ENCODE data around the gene ELMO1.

The ELMO1 gene

DNA sequence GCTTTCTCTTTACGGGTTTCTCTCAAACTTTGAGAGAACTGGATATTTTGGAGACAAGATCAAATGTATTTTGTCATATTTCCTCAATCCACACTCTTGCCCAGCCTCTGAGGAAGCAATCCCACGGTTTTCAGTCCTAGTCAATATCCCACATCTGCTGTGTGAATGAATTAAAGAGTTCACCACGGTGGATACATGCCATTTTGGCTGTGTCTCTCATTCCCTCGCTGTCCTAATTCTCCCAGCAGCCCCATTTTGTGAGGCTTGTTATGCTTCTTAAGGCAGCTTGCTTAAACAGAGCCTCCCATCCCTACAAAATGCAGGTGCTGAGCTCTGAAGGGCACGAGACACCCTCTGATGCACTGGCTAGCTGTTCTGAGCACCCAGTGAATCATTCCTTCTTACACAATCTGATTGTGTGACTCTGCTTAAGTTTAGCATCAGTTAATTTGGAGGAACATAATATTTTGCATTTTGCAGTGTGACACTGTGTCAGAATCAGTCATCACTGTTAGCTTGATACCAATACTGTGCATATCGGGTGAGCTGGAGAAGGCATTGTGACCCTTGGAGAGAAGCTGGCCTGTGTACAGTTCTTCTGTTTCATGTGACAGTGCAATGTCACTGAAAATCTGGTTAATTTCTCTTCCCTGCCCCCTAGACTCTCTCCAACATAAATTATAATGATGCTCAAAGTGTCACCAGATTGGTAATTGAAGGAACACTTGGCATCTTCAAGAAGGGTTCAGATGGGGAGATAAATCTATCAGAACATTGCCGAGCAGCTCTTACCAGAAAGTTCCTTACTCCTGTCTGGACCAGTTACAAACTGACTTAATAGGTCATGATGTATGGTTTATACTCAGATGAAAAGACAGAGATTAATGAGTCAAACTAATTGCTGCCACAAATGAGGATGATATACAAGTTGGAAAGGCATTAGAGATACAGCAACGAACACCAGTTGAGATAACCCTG, 620.6 kb downstream of the ELMO1 start:
- DNase-seq (ENCODE audit: low read depth in 2 of 2): no peak

DNA sequence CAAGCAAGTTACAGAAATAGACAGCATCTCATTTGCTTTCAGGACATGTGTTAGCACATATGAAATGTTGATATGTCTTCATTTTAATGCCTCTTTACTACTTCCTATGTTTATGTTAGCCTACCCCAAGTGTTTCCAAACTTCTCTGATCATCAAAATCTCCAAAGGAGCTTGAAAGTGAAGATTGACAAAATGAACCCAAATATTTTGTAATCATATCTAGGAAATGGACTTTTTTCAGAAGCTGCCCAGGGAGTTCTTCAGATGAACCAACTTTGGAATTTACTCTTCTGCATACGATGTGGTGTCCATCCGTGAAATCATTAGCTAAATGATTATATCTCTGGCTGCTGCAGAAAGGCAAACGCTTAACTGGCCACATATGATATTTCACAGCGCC, 623.2 kb downstream of the ELMO1 start:
- no peak for DNase-seq (ENCODE audit: low read depth in 2 of 2)

- DNase-seq (ENCODE audit: low read depth in 2 of 2): no peak
Measured at GRCh38 chr7:36823353-36823752, 625.3 kb downstream of the ELMO1 start.

GRCh38 chr7:36821617-36822016, 627.0 kb downstream of the ELMO1 start:
- DNase-seq (ENCODE audit: low read depth in 2 of 2): no peak

DNA sequence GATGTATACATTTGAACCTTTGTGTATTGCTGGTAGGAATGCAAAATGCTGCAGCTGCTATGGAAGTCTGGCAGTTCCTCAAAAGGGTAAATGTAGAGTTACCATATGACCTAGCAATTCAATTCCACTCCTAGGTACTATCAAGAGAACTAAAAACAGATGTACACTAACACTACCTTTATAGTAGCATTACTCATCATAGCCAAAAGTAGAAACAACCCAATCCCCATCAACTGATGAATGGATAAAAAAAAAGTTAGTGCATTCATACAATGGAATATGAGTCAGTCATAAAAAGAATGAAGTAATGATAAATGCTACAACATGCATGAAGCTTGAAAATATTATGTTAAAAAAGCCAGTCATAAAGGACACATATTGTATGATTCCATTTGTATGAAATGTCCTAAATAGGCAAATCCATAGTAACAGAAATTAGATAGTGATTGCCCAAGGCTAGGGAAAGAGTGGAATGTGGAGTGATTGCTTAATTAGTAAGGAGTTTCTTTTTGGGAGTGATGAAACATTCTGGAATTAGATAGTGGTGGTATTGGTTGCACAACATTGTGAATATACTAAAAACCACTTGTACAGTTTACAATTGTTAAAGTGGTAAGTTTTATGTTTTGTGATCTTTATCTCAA, 628.0 kb downstream of the ELMO1 start:
- DNase-seq (ENCODE audit: low read depth in 2 of 2): no peak

DNA sequence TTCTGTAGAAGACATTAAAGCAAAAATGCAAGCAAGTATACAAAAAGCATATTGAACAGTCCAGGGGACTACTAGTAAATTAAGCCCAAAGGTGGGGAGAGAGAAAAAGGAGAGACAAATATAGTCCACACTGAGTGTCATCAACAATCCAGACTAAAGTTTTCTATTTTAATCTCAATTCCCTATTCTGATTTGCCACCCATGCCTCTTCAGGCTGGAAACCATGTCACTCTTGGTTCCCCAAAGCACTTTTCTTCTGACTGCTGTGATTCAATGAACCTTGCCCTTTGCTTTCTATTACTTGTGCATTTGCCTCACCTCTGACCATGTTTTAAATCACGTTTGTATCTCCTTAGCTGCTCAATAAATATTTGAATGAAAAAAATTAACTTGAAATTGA, 629.0 kb downstream of the ELMO1 start:
- no peak for DNase-seq (ENCODE audit: low read depth in 2 of 2)

DNA sequence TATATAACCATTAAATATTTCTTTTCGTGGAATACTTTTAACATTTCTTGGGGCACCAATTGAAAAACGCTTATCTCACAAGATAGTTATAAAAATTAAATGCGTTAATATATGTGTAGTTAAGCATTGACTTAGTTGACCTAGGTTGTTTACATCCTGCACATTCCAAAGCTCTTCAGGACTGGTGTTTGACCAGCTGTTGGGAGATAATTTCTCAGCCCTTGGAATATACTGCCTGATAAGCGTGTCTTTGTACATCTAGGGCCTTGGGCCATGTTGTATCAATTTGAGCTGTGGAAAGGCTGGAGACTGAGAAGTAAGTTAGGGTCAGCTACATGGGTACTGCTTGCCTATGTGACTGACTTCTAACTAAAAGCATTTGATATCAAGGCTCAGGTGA, 634.4 kb downstream of the ELMO1 start:
- no peak for DNase-seq (ENCODE audit: low read depth in 2 of 2)

DNA sequence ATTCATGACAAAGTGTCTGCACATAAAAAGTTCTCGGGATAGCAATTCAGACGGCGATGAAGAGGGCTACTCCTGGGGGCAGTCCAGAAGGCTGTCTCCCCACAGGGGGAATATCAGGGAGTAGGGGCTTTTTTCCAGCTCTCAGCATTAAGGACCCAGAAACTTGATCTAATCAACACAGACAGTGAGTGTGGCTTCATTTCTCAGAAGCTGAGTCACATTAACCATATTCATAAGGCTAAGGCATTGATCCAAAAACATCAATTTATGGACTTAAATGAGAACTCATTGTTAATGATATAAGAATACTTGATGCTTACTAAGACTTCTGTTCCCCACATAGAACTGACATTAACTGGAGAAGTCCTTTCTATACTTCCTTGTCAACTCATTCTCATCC, 636.9 kb downstream of the ELMO1 start:
- DNase-seq (ENCODE audit: low read depth in 2 of 2): no peak

GRCh38 chr7:36810489-36810888, 638.2 kb downstream of the ELMO1 start:
- no peak for DNase-seq (ENCODE audit: low read depth in 2 of 2)

DNA sequence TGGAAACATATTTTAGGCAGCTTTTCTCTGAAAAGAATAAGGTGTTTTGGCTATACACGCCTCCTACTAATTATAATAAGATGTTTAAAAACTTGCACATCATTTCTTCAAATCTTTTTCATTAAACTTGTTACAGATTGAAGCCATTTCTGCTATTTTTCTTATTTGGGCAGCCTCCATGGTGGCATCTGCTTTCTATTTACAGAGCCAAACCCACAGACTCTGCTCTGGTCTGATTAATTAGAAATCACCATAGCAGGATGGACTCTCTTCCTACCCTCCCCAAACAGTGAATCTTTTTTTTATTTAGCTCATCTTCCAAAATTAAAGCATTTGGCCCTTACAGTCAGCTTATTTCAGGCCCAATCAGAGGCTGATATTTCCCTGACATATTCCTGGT, 638.6 kb downstream of the ELMO1 start:
- no peak for DNase-seq (ENCODE audit: low read depth in 2 of 2)

DNA sequence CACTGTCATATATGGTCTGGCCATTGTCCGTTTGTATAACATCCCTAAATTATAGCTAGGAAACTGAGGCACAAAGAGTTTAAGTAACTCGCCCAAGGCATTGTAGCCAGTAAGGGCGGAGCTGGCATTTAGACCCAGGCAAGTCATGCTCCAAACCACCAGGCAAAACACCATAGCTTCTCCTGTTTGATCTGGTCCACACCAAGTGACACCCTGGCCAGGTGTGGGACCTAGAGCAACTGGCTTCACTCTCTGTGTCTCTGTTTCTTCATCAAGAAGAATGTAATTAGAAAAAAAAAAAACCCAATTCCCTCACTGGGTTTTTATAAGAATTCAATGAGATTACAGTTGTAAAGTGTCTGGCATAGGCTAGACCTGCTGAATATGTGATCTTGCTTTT, 639.2 kb downstream of the ELMO1 start:
- DNase-seq (ENCODE audit: low read depth in 2 of 2): no peak

DNA sequence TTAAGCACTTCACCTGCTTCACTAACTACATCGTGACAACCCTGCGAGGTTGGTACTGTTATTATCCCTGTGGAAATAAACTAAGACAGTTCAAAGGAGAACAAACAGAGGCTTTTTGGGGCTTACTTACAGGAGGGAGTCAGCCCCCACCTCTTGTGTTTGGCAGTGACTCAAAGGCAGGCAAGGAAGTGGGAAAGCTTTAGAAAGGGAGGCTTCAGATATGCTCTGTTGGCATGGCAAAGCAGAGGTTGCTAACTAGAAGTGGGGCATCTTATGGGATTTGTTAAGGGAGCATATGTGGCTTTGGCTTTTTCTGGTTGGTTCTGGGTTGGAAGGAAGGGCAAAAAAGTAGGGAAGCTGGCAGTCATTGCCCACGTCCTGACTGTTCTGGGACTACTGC, 639.6 kb downstream of the ELMO1 start:
- no peak for DNase-seq (ENCODE audit: low read depth in 2 of 2)

GRCh38 chr7:36806891-36807290, 641.8 kb downstream of the ELMO1 start:
- DNase-seq (ENCODE audit: low read depth in 2 of 2): no peak
